GM12874 (cell line): ENCODE results near the gene SPAG4.

Experiments
- CTCF ChIP-seq: IDR thresholded peaks from 2 replicates; pipeline ENCODE4 v1.5.1; 2011; ENCODE audit warnings: low read depth, mild to moderate bottlenecking, control low read depth, low read length, moderate library complexity; ENCODE audit not compliant: insufficient read depth

SPAG4 gene

GRCh38 chr20:35592339-35592974 lies 23.2 kb upstream of the SPAG4 start:
- no peak for TF ChIP-seq CTCF

- no peak for TF ChIP-seq CTCF
Measured at GRCh38 chr20:35595456-35595855, 20.2 kb upstream of the SPAG4 start.

GRCh38 chr20:35595901-35596300 lies 19.7 kb upstream of the SPAG4 start:
- no peak for TF ChIP-seq CTCF

- no peak for TF ChIP-seq CTCF
Measured at GRCh38 chr20:35597186-35597585, 18.4 kb upstream of the SPAG4 start.

GRCh38 chr20:35598476-35598875 lies 17.2 kb upstream of the SPAG4 start:
- TF ChIP-seq CTCF = no peak

GRCh38 chr20:35598899-35599775 lies 16.5 kb upstream of the SPAG4 start:
- no peak for TF ChIP-seq CTCF

- no peak for TF ChIP-seq CTCF
Measured at GRCh38 chr20:35599776-35600120, 15.9 kb upstream of the SPAG4 start.
